Heart right ventricle (tissue), 16 donors: Measurements from ENCODE around the gene ASB10. TPM values are rescaled to one million over a fixed set of nuclear protein-coding genes. Genes with fewer than 3 reads are reported as not detected.

Source experiments
- ATAC-seq, 8 donors: fragments of 200-7000 bp; cut with Tn5 transposase; one replicate each; pipeline ENCODE4 v1.9.1; 2020; ENCODE audit warnings: mild to moderate bottlenecking in 8 of 8, moderate library complexity in 8 of 8, moderate number of reproducible peaks in 1 of 8
- DNase-seq, 2 donors: peaks; one replicate each; pipeline ENCODE4 v3.0.0-alpha.2; 2020
- H3K27ac ChIP-seq, 10 donors: fragments of 200-600 bp; sonication (generic) in 2 of 10; one replicate each; pipeline versions ENCODE4 v1.5.0 to v1.8.0; 2020 to 2022; ENCODE audit warnings: mild to moderate bottlenecking in 3 of 10
- H3K27me3 ChIP-seq, 7 donors: fragments of 200-600 bp; one replicate each; pipeline ENCODE4 v1.8.0; 2021 to 2022; ENCODE audit warnings: mild to moderate bottlenecking in 2 of 7
- H3K36me3 ChIP-seq, 9 donors: fragments of 200-600 bp; sonication (generic) in 1 of 9; one replicate each; pipeline versions ENCODE4 v1.5.0 to v1.8.0; 2020 to 2022; ENCODE audit warnings: mild to moderate bottlenecking in 2 of 9
- H3K4me1 ChIP-seq, 9 donors: fragments of 200-600 bp; sonication (generic) in 1 of 9; one replicate each; pipeline versions ENCODE4 v1.5.0 to v1.8.0; 2020 to 2022; ENCODE audit warnings: mild to moderate bottlenecking in 4 of 9
- H3K4me3 ChIP-seq, 10 donors: fragments of 200-600 bp; sonication (generic) in 2 of 10; one replicate each; pipeline versions ENCODE4 v1.5.0 to v1.8.0; 2020 to 2022; ENCODE audit warnings: mild to moderate bottlenecking in 7 of 10, moderate library complexity in 2 of 10
- H3K9me3 ChIP-seq, 11 donors: fragments of 200-600 bp in 10 of 11; sonication (generic) in 2 of 11; one replicate each; pipeline versions ENCODE4 v1.5.0 to v1.8.0; 2013 to 2022; ENCODE audit warnings: mild to moderate bottlenecking in 2 of 11, control low read depth in 1 of 11, moderate library complexity in 1 of 11
- CTCF ChIP-seq, 9 donors: fragments of 200-600 bp; sonication (generic) in 2 of 9; IDR thresholded peaks; one replicate each; pipeline versions ENCODE4 v1.5.0 to v1.8.0; 2021 to 2022; ENCODE audit warnings: antibody characterized with exemption in 9 of 9, mild to moderate bottlenecking in 5 of 9, moderate library complexity in 1 of 9
- WGBS, 2 donors: extraction: QIAGEN DNeasy Blood & Tissue Kit; methylation state at CpG; one replicate each; pipeline ENCODE4 v1.1.7; 2013; ENCODE audit warnings: inconsistent platforms in 1 of 2; 5-methylcytosine and 5-hydroxymethylcytosine counted together
- intact Hi-C, 10 donors: fragments of 100-400 bp; cut with DNase I; formaldehyde crosslinking; loops; one replicate each; pipeline versions ENCODE4 v1.11.1 to v1.14.2; 2022
- polyA plus RNA-seq, 2 donors: library from polyadenylated mRNA; stranded (reverse); fragments of 200-250 nt; gene quantifications; one replicate each; pipeline ENCODE4 v1.2.3, GENCODE V29; 2013
- total RNA-seq, 10 donors: library from RNA; stranded (reverse); fragmentation: NEBNext Ultra II Directional in 3 of 10; extraction: Animal tissue kit (Norgen Biotek cat#: 25700) in 3 of 10; gene quantifications; one replicate each; pipeline versions ENCODE4 v1.2.1 to v1.2.4, GENCODE V29; 2021 to 2023
- donor health status: Arrhythmogenic right ventricular cardiomyopathy.
- donor health status: ischemic (EF 13 %, LVEDD 7.1; RV severe dilation, severe dysfunction).
- donor health status: healthy with polysubstance abuse.
- donor health status: DM: no; HTN: yes; CAD: no.
- donor health status: DM: no; HTN: no; CAD: no.
- donor health status: ischemic (EF 25% LVEDD 6.9; RV normal size, moderate dysfunction).
- donor health status: ischemic (EF 25% LVEDD 5.7; RV mildly dilated, moderate dysfunction).
- donor health status: healthy.
- donor health status: DM: yes; HTN: yes; CAD: no.
- donor health status: Ischemic cardiomyopathy.
- donor health status: ischemic (EF 35%, LVEDD 5.7; RV mildly dilated, moderate dysfunction).
- donor health status: nonischemic (EF 11% LVEDD 7.7; RV severe dilation, severe dysfunction).
- donor health status: DM: yes; HTN: yes; CAD: no.
- donor health status: PGD.
- donor health status: ischemic (EF 29% LVEDD 5.4; RV normal size, mild dysfunction).
- donor health status: nonischemic (EF 23%, LVEDD 6.1; RV moderate dilation, normal function).

The ASB10 gene
- total and polyA plus RNA-seq, 12 donors, result 7.2 to 63.4 (median 29.1) TPM

GRCh38 chr7:151168003-151168786, 18.9 kb downstream of the ASB10 start:
- DNase-seq (peak in 1 of 2 donors; percentile 35), ATAC-seq (peak; percentile 69 to 76 (median 72))
- peak overlapping the region; percentile 33 to 59 (median 51) for H3K4me3 ChIP-seq
- H3K27me3 ChIP-seq, result peaks cover 4 to 95% (median 51%) of the 10 kb centered on the region in 7 donors
- intact Hi-C loops, result loop anchor here in 1 of 10 donors (5.0 kb wide), 1 partner anchor 134 kb away; no protein-coding TSS in a partner anchor
- no peak overlapping the region for H3K27ac ChIP-seq
- 5% methylated on average over 34 to 50 of the region's 52 CpGs for WGBS, 2 donors
- TF ChIP-seq CTCF (IDR thresholded peaks at IDR 0.05), result peak; percentile 43 to 84 (median 78)
- H3K4me1 ChIP-seq, result peaks cover 4 to 31% (median 11%) of the 10 kb centered on the region in 9 donors
- H3K36me3 ChIP-seq, result no peaks in the 10 kb centered on the region
- no peaks in the 10 kb centered on the region for H3K9me3 ChIP-seq

DNA sequence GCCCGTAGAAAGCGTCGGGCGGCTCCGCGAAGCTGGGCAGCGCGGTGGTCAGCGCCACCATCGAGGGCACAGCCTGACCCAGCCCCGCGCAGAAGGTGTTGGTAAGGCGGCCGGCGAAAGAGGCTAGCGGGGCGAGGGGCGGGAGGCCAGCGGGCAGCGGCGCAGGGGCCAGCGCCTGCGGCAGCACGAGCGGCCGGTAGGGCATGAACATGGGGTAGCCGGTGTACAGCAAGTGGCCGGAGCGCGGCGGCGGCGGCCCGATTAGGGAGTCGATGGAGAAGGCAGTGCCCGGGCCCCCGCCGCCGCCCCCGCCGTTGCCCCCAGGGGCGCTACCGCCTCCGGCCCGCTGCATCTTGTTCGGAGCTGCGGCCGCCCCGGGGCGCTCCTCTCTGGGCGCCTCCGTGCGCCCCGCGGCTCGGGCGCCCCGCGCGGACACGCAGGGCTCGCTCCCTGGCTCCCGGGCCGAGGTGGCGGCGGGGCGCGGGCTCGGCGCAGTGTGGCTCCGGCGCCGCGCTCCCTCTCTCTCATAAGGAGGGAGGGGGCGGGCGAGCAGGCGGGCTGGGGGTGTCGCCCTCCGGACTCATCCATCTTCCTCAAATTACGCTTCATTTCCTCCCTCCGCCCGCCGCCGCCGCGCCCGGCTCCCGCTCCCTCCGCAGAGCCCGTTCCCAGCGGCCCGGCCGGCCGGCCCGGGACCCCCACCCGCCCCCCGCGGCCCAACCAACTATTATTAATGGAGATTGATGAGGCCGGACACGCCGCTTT, 19.7 kb downstream of the ASB10 start, which contains the start of gene GBX1:
GBX1 (minus strand) TSS at position 498 of the 765 bp plus-strand sequence; CDS start at position 352, 146 bp downstream.
- Histone ChIP-seq H3K9me3 (no peaks in the 10 kb centered on the region), H3K27ac (no peak within 1 kb of the TSS), H3K4me1 (peaks cover 4 to 31% (median 11%) of the 10 kb centered on the region in 9 donors), H3K4me3 (peak within 1 kb of the TSS; percentile 33 to 59 (median 51)), H3K36me3 (no peaks in the 10 kb centered on the region), H3K27me3 (peaks cover 4 to 97% (median 58%) of the 10 kb centered on the region in 7 donors)
- 1% methylated on average over 67 to 100 of the region's 101 CpGs for WGBS, 2 donors
- DNase-seq (no peak), ATAC-seq (peak in 7 of 8 donors; percentile 20 to 64 (median 36))
- TF ChIP-seq CTCF (IDR thresholded peaks at IDR 0.05), result peak in 3 of 9 donors; percentile 13 to 33 (median 18)
- intact Hi-C loops, result loop anchor here in 1 of 10 donors (5.0 kb wide), 1 partner anchor 135 kb away; no protein-coding TSS in a partner anchor

DNA sequence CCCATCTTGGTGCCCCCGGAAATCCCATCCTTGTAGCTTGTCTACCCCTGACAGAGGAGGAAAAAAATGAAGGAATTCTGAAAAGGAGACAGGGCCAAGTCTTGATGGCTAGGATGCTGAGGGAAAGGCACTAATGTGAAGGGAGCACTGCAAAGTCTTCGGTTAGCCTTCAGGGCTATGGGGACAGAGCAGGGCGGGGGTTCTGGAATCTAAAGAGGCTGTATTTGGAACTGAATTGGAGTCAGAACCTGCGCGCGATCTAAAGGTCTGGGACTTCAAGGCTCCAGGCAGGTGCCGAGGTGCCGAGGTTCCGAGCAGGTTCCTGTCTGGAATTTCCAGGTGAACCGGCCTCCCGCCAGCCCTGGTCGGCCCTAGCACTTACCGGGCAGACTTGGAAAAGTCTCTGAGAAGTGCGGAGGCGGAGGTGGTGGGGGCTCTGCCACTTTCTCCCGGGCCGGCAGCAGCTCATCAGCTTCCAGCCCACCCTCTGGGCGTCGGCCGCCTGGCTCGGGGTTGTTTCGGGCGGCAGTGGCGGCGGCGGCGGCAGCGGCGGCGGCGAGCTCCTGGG, 20.3 kb downstream of the ASB10 start:
- H3K4me1 ChIP-seq, result peaks cover 4 to 31% (median 11%) of the 10 kb centered on the region in 9 donors
- no peak for TF ChIP-seq CTCF (IDR thresholded peaks at IDR 0.05)
- 16 to 23% methylated on average over 31 of the region's 31 CpGs for WGBS, 2 donors
- H3K36me3 ChIP-seq, result no peaks in the 10 kb centered on the region
- no peaks in the 10 kb centered on the region for H3K9me3 ChIP-seq
- peaks cover 4 to 90% (median 58%) of the 10 kb centered on the region in 7 donors for H3K27me3 ChIP-seq
- ATAC-seq (no peak), DNase-seq (no peak)
- intact Hi-C loops, result loop anchor here in 1 of 10 donors (5.0 kb wide), 1 partner anchor 136 kb away; no protein-coding TSS in a partner anchor
- no peak overlapping the region for H3K27ac ChIP-seq
- peak overlapping the region in 9 of 10 donors; percentile 41 to 59 (median 51) for H3K4me3 ChIP-seq

GRCh38 chr7:151161757-151162156, 25.3 kb downstream of the ASB10 start:
- 89 to 92% methylated on average over 1 of the region's 1 CpG for WGBS, 2 donors
- Histone ChIP-seq H3K4me1 (peaks cover under 1 to 4% (median 2%) of the 10 kb centered on the region in 9 donors), H3K36me3 (no peaks in the 10 kb centered on the region), H3K4me3 (no peak overlapping the region), H3K9me3 (no peaks in the 10 kb centered on the region), H3K27me3 (peaks cover 0 to 67% (median 37%) of the 10 kb centered on the region in 7 donors), H3K27ac (no peak overlapping the region)
- no peak for ATAC-seq
- no peak for DNase-seq
- intact Hi-C loops, result no loop called here
- TF ChIP-seq CTCF (IDR thresholded peaks at IDR 0.05), result no peak
